ENCODE measurements around the gene SUFU. TPM values are rescaled to one million over a fixed set of nuclear protein-coding genes. Genes with fewer than 3 reads are reported as not detected.

Gene SUFU
- total and polyA plus RNA-seq, 2 of the 13 experiments (the other 11 are each of a cell fraction or from before 2014, with no cell fraction given): 2.9 to 5.5 TPM

- no peak for TF ChIP-seq NFIB (CRISPR knock-in tag; IDR thresholded peaks at IDR 0.05; ENCODE audit: borderline replicate concordance)
- no peak for TF ChIP-seq SIN3A (IDR thresholded peaks at IDR 0.05; ENCODE audit: borderline replicate concordance, low read depth, low read length)
- TF ChIP-seq ZNF3 (CRISPR knock-in tag; IDR thresholded peaks at IDR 0.05): no peak
- TF ChIP-seq, protein P1, sequence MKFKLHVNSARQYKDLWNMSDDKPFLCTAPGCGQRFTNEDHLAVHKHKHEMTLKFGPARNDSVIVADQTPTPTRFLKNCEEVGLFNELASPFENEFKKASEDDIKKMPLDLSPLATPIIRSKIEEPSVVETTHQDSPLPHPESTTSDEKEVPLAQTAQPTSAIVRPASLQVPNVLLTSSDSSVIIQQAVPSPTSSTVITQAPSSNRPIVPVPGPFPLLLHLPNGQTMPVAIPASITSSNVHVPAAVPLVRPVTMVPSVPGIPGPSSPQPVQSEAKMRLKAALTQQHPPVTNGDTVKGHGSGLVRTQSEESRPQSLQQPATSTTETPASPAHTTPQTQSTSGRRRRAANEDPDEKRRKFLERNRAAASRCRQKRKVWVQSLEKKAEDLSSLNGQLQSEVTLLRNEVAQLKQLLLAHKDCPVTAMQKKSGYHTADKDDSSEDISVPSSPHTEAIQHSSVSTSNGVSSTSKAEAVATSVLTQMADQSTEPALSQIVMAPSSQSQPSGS (CRISPR knock-in tag; IDR thresholded peaks at IDR 0.05): no peak
- no peak for TF ChIP-seq MATR3 (CRISPR knock-in tag; IDR thresholded peaks at IDR 0.05)
- no peak for TF ChIP-seq SRF (IDR thresholded peaks at IDR 0.05; ENCODE audit: low read depth, low read length)
- TF ChIP-seq ZNF143 (CRISPR knock-in tag; IDR thresholded peaks at IDR 0.05): no peak
- 0 out of 2 replicates have a peak, but pooled peaks have one; percentile 20 for TF ChIP-seq ZBTB33 (CRISPR knock-in tag; IDR thresholded peaks at IDR 0.05)
Observed at GRCh38 chr10:102615361-102615760, 111.6 kb downstream of the SUFU start (continued).

DNA sequence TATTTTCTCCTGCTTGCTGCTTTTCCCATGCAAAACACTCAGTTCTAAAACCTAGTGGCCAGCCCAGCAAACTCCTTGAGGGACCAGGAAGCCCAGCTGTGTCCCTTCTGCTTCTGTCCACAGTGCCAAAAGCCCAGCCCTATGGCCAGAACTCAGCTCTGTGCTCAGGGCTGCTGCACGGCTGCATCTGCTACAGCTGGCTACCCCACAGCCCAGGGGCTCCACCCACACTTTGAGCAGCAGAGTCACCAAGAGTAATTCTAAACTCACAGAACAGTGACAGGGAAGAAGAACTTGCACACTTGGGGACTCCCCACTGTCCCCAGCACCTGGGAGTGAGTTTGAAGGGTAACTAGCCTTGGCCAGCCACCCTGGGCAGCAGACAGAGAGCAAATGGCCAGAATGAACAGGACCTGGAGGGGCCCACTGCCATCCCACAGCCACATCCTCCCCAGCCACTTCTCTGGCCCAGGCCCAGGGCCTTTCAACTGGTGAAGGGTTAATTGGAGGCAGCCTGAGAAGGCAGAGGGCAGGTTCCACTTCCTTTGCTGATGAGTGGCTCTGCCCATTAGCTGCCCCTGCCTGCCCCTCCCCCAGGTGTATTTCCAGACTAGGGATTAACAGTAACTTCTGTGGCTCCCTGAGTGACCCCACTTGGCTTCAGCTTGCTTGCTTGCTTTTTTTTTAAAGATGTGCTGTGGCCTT lies 112.4 kb downstream of the SUFU start:
- no peak overlapping the region for H3K4me2 ChIP-seq (ENCODE audit: low read depth, low read length)
- peaks cover 17% of the 10 kb centered on the region for H3K4me1 ChIP-seq (ENCODE audit: insufficient read depth, low read length)
- DNase-seq (ENCODE audit: low spot score) (no peak), FAIRE-seq (no peak), ATAC-seq (no peak)
- no peaks in the 10 kb centered on the region for H4K20me1 ChIP-seq (ENCODE audit: insufficient read depth, low read length)
- H3K9ac ChIP-seq (ENCODE audit: insufficient read depth, low read depth, low read length): no peak overlapping the region
- ChIA-PET CTCF (ENCODE audit: low intra/inter-chr PET ratio, low total read pairs) (interaction anchor here (1.4 kb wide), 1 partner anchor 29 kb away, joined by 5 read pairs; no protein-coding TSS in a partner anchor), POLR2A (interaction anchor here (1.3 to 2.0 kb wide), 4 partner anchors 12 to 26 kb away, joined by 3 to 7 read pairs (median 4); no protein-coding TSS in a partner anchor)
- H3K27me3 ChIP-seq (ENCODE audit: control insufficient read depth in 1 of 2, insufficient read depth in 2 of 2, low read length in 2 of 2): no peaks in the 10 kb centered on the region
- H3K36me3 ChIP-seq (replicated peaks in 1 of 2; ENCODE audit: control insufficient read depth in 1 of 2, insufficient read depth in 2 of 2, low read length in 2 of 2): peaks cover 8 to 24% of the 10 kb centered on the region in 2 experiments; a peak in 4 of 5 replicates
- H3K79me2 ChIP-seq (ENCODE audit: insufficient read depth, low read length): no peaks in the 10 kb centered on the region
- H2AFZ ChIP-seq (ENCODE audit: low read length): no peak overlapping the region
- WGBS (ENCODE audit: low lambda C conversion rate): no CpG with 5 or more reads among the region's 1 CpG
- intact Hi-C loops (cut with micrococcal nuclease; ENCODE audit: unreplicated experiment) (no loop called here), in situ Hi-C loops (cut with HindIII; ENCODE audit: extremely low pct_ligation_motif_present, low pct_unique_long_range_greater_than_20kb) (no loop called here)
- H3K27ac ChIP-seq (ENCODE audit: extremely low read length, insufficient read depth, low read length): no peak overlapping the region
- H3K4me3 ChIP-seq (replicated peaks in 1 of 3; ENCODE audit: insufficient read depth in 1 of 3, low read depth in 2 of 3, low read length in 3 of 3): no peak overlapping the region
- TF ChIP-seq ZNF296 (CRISPR knock-in tag; conservative IDR thresholded peaks at IDR 0.05) (no peak), ONECUT2 (CRISPR knock-in tag; IDR thresholded peaks at IDR 0.05) (no peak), ZNF382 (CRISPR knock-in tag; IDR thresholded peaks at IDR 0.05; ENCODE audit: borderline replicate concordance) (no peak), ZNF652 (CRISPR knock-in tag; IDR thresholded peaks at IDR 0.05; ENCODE audit: borderline replicate concordance, low read depth) (peak; percentile 59; the same call in 1 of the 2 replicates)
- no TSS peak for BruUV-seq (replicated peaks)
- no peaks in the 10 kb centered on the region for H3K9me3 ChIP-seq (ENCODE audit: low read length)

All from HepG2 (cell line).